MV-4-11 (cell line): ENCODE measurements around the gene PPP1R11.

Source experiments
- DNase-seq: peaks from one replicate; lab custom pipeline; 2025; lab: John Stamatoyannopoulos, UW

PPP1R11 gene

GRCh38 chr6:30061858-30062458 lies 5.0 kb upstream of the PPP1R11 start:
- DNase-seq: no peak

- no peak for DNase-seq
Measured at GRCh38 chr6:30062471-30063178, 4.4 kb upstream of the PPP1R11 start.

- no peak for DNase-seq
Measured at GRCh38 chr6:30063315-30063714, 3.7 kb upstream of the PPP1R11 start.

- no peak for DNase-seq
Measured at GRCh38 chr6:30066082-30066481, 916 bp upstream of the PPP1R11 start.

- no peak for DNase-seq
Measured at GRCh38 chr6:30067460-30068139, 602 bp downstream of the PPP1R11 start.

GRCh38 chr6:30071081-30071818 lies 4.3 kb downstream of the PPP1R11 start:
- no peak for DNase-seq

- DNase-seq: no peak
Measured at GRCh38 chr6:30071858-30072257, 4.9 kb downstream of the PPP1R11 start.

- no peak for DNase-seq
Measured at GRCh38 chr6:30073489-30074235, 6.7 kb downstream of the PPP1R11 start.

- no peak for DNase-seq
Measured at GRCh38 chr6:30074331-30075093, 7.5 kb downstream of the PPP1R11 start.

GRCh38 chr6:30075094-30075789 lies 8.2 kb downstream of the PPP1R11 start, which contains the start of gene RNF39:
Gene RNF39, minus strand, starts transcription at chr6:30075769. Its CDS starts 184 bp downstream, at chr6:30075585.
- DNase-seq: no peak

- DNase-seq: no peak
Measured at GRCh38 chr6:30075790-30076732, 9.1 kb downstream of the PPP1R11 start.

GRCh38 chr6:30077218-30077617 lies 10.2 kb downstream of the PPP1R11 start:
- DNase-seq: no peak

GRCh38 chr6:30087876-30088275 lies 20.9 kb downstream of the PPP1R11 start:
- DNase-seq: no peak

GRCh38 chr6:30091577-30092381 lies 24.8 kb downstream of the PPP1R11 start:
- peak; percentile 23 for DNase-seq

- no peak for DNase-seq
Measured at GRCh38 chr6:30092852-30093543, 26.0 kb downstream of the PPP1R11 start.

- no peak for DNase-seq
Measured at GRCh38 chr6:30093951-30094661, 27.1 kb downstream of the PPP1R11 start.

GRCh38 chr6:30096829-30097228 lies 29.8 kb downstream of the PPP1R11 start:
- no peak for DNase-seq
